Fibroblast of villous mesenchyme (primary cell): Measurements from ENCODE around the gene OR2Y1. TPM values are rescaled to one million over a fixed set of nuclear protein-coding genes. Genes with fewer than 3 reads are reported as not detected.

Experiments used
- DNase-seq: peaks from one replicate; pipeline ENCODE4 v3.0.0-alpha.2; 2010; ENCODE audit warnings: low read depth
- H3K4me3 ChIP-seq: 2 replicates; pipeline ENCODE4 v1.5.1; 2011; ENCODE audit warnings: low read depth, mild to moderate bottlenecking, low read length
- small RNA-seq: library from RNA; depleted of rRNA; stranded (forward); fragments of <200 nt; gene quantifications from one replicate; pipeline ENCODE3, GENCODE V24; 2012
- total RNA-seq: library from RNA; depleted of rRNA; stranded (reverse); fragments of >200 nt; gene quantifications from 2 replicates; pipeline ENCODE4 v1.2.3, GENCODE V29; 2012
- TF ChIP-seq, protein P1 (sequence below): IDR thresholded peaks from 2 replicates; pipeline ENCODE4 v1.5.1; 2012; ENCODE audit warnings: low read depth, mild to moderate bottlenecking, low read length; ENCODE audit not compliant: insufficient read depth

OR2Y1 gene
- total RNA-seq, 1 donor = not detected

GRCh38 chr5:180690562-180690961 lies 49.3 kb downstream of the OR2Y1 start:
- H3K4me3 ChIP-seq = no peak overlapping the region
- TF ChIP-seq, protein P1, sequence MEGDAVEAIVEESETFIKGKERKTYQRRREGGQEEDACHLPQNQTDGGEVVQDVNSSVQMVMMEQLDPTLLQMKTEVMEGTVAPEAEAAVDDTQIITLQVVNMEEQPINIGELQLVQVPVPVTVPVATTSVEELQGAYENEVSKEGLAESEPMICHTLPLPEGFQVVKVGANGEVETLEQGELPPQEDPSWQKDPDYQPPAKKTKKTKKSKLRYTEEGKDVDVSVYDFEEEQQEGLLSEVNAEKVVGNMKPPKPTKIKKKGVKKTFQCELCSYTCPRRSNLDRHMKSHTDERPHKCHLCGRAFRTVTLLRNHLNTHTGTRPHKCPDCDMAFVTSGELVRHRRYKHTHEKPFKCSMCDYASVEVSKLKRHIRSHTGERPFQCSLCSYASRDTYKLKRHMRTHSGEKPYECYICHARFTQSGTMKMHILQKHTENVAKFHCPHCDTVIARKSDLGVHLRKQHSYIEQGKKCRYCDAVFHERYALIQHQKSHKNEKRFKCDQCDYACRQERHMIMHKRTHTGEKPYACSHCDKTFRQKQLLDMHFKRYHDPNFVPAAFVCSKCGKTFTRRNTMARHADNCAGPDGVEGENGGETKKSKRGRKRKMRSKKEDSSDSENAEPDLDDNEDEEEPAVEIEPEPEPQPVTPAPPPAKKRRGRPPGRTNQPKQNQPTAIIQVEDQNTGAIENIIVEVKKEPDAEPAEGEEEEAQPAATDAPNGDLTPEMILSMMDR = no peak
- DNase-seq = no peak

DNA sequence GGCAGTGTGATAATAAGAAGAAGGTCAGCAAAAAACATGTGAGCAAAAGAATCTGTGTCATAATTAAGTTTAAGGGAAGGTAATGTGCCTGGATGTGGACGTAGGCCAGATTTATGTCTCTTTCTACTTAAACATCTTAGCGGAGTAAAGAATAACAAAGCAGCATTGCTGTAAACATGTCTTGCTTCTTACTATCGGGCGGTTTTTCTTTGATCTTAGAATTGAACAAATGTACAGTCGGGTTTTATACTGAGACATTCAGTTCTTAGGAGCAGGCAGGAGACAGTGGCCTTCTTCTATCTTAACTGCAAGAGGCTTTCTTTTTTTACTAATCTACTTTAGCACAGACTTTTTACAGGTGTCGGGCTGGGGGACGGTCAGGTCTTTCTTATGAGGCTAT lies 50.1 kb downstream of the OR2Y1 start:
- TF ChIP-seq, protein P1 = no peak
- no peak overlapping the region for H3K4me3 ChIP-seq
- DNase-seq = peak; percentile 25

Small RNAs within 50 kb of the gene (small RNA-seq; reads per million reads assigned to genes)
- gene RNU1-17P = not detected

Other genes with a start within 250 kb of the OR2Y1 start
- 8.7 and 16.4 TPM in 2 replicates for gene CNOT6, start 245.7 kb downstream of the OR2Y1 start, total RNA-seq
- not detected in 2 replicates for gene SCGB3A1, start 148.6 kb downstream of the OR2Y1 start, total RNA-seq
- under 0.01 and 0.43 TPM in 2 replicates for gene FLT4, start 90.5 kb downstream of the OR2Y1 start, total RNA-seq
- 98.6 and 104 TPM in 2 replicates for gene MGAT1, start 62.7 kb upstream of the OR2Y1 start, total RNA-seq
- gene ZFP62, start 121.2 kb upstream of the OR2Y1 start, total RNA-seq = 12.5 and 15.1 TPM in 2 replicates
- gene BTNL8, start 159.1 kb upstream of the OR2Y1 start, total RNA-seq = not detected in 2 replicates
- gene BTNL3, start 248.8 kb upstream of the OR2Y1 start, total RNA-seq = not detected in 2 replicates